Measurements from ENCODE around the gene TMEM40.
A peak's percentile ranks its signal among the peaks of the same experiment; 100 is the strongest.
"Not testable (repeated sequence)": the region's sequence is repeated elsewhere in the genome, so short reads cannot be mapped to it uniquely, and the experiment has no call there.

Gene TMEM40

GRCh38 chr3:12709334-12709733 is 49.7 kb downstream of the TMEM40 start:
- H3K27ac ChIP-seq = no peak overlapping the region
- TF ChIP-seq CTCF (conservative IDR thresholded peaks at IDR 0.05) = no peak

GRCh38 chr3:12708584-12709192 is 50.4 kb downstream of the TMEM40 start:
- TF ChIP-seq CTCF (conservative IDR thresholded peaks at IDR 0.05) = no peak

GRCh38 chr3:12707449-12707848 is 51.6 kb downstream of the TMEM40 start:
- no peak for TF ChIP-seq CTCF (conservative IDR thresholded peaks at IDR 0.05)
- H3K27ac ChIP-seq = no peak overlapping the region

More at GRCh38 chr3:12708584-12709192, 50.4 kb downstream of the TMEM40 start:
- no peak overlapping the region for H3K27ac ChIP-seq

GRCh38 chr3:12706504-12707253 is 52.4 kb downstream of the TMEM40 start:
- peak; percentile 85 for TF ChIP-seq CTCF (conservative IDR thresholded peaks at IDR 0.05)
- no peak overlapping the region for H3K27ac ChIP-seq

- H3K27ac ChIP-seq = no peak overlapping the region
- no peak for TF ChIP-seq CTCF (conservative IDR thresholded peaks at IDR 0.05)
Observed at GRCh38 chr3:12705981-12706380, 53.1 kb downstream of the TMEM40 start.

GRCh38 chr3:12705374-12705926 is 53.6 kb downstream of the TMEM40 start:
- no peak overlapping the region for H3K27ac ChIP-seq
- no peak for TF ChIP-seq CTCF (conservative IDR thresholded peaks at IDR 0.05)

- TF ChIP-seq CTCF (conservative IDR thresholded peaks at IDR 0.05) = no peak
- no peak overlapping the region for H3K27ac ChIP-seq
Observed at GRCh38 chr3:12702501-12702900, 56.6 kb downstream of the TMEM40 start.

GRCh38 chr3:12701601-12702000 is 57.5 kb downstream of the TMEM40 start:
- not testable (repeated sequence) for H3K27ac ChIP-seq

Measured in VCaP (cell line).